Effector CD8-positive, alpha-beta T cell (primary cell): ENCODE results near the gene GUCY1A2.
"Not testable (repeated sequence)": the region's sequence is repeated elsewhere in the genome, so short reads cannot be mapped to it uniquely, and the experiment has no call there.

Experiments
- DNase-seq: peaks from one replicate; lab custom pipeline; 2025; lab: John Stamatoyannopoulos, UW
- total RNA-seq, 4 experiments: gene quantifications; one replicate each; lab custom pipeline; 2026; lab: John Stamatoyannopoulos, UW

Gene GUCY1A2
- total RNA-seq = 0 to 0.54 (median 0.04) reads per million in 4 experiments

DNA sequence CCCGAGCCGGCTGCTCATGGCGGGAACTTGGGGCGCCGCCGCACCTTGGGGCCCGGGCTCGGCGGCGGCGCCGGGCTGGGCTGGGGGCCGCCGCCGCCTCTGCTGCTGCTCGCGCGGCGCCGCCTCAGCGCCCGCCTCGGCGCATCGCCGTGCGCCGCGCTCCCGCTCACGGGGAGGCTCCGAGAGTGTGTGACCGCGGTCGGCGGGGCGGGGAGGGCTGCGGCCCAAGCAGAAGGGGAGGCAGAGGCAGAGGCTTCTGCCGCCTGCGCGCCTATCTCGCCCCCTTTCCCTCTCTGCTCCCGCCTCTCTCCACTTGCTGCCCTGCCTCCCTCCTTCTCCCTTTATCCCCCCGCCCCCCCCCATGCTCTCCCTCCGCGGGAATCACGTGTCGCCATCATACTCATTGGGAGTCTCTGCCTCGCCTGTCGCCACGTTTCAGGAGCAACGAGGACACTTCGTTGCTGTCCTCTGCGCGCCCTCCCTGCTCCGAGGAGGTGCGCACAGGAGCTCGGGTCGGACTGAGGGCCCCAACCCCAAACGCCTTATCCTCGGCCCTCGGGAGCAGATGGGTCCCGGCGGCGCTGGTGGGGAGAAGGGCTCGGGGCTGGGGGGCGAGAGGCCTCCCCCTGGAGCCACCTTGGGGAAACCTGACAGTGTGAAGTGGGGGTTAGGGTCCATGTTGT, at the start of gene GUCY1A2:
Gene GUCY1A2, minus strand, starts transcription at position 258 of the 683 bp plus-strand sequence. CDS start 421 bp downstream, outside the sequence.
- no peak for DNase-seq

DNA sequence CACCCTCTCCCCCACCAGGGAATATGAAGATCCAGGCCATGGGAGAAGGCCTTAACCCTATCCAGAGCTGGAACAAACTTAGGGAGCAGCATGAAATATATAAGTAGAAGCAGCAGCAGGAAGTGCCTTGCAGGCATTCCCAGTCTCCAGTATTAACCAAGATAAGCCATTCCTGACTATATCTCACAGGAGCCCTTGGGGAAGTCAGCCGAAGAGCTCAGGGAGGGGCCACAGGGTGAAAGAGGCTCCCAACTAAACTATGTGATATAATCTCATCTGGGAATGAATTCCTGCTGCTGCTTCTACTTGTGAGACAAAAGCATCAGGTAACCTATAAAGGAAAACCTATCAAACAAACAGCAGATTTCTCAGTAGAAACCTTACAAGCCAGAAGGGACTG, 36.1 kb upstream of the GUCY1A2 start:
- no peak for DNase-seq

- DNase-seq = not testable (repeated sequence)
Measured at GRCh38 chr11:107051332-107051731, 33.1 kb upstream of the GUCY1A2 start.

GRCh38 chr11:107050899-107051298, 32.6 kb upstream of the GUCY1A2 start:
- DNase-seq = not testable (repeated sequence)

DNA sequence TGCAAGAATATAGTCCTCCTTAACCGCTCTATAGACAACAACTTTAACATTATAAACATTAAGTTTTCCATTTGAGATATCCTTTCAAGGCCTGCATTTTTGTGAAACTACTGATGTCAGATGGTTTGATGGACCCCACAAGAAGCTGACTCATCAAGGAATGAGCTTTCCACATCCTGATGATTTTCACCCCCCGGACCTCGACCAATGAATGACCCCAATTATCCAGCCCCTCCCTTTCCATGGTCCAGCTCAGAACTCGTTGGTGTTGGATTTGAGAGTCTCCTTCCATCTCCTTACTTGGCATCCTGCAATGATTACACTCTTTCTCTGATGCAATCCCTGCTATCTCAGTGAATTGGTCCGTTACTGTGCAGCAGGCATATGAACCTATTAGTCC, 31.8 kb upstream of the GUCY1A2 start:
- no peak for DNase-seq

GRCh38 chr11:107044503-107044902, 26.2 kb upstream of the GUCY1A2 start:
- DNase-seq = no peak

DNA sequence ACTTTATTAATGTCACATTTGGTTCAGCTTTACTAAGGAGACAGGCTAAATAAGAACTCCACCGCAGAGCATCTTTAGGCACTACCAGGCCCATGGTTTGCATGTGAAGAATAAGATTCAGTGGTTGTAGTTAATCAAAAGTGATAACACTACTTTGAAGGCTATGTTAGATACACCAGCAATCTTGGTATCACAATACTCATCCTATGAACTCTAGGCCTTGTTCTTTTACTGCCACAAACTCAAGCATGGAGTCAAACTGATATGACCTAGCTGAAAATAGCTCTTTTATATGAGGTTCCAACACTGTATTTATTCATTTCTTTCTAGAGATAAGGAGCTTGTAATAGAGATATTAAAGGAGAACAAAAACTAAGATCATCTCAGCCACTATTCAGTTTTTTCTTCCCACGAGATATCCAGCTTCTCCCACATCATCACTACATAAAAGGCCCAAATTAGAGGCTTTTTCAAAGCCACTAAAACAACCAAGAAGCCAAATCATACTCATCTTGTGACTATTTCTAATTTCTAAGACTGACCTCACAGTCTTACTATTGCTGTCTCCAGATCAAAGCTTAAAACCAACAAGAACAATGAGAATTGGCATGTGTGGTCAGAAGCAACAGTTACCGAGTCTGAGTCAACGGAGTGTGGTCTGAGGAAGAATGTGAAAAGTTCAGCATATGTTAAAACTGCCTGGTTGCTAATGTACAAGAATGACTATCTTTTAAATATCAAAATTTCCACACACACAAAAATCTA, 25.1 kb upstream of the GUCY1A2 start:
- DNase-seq = no peak

DNA sequence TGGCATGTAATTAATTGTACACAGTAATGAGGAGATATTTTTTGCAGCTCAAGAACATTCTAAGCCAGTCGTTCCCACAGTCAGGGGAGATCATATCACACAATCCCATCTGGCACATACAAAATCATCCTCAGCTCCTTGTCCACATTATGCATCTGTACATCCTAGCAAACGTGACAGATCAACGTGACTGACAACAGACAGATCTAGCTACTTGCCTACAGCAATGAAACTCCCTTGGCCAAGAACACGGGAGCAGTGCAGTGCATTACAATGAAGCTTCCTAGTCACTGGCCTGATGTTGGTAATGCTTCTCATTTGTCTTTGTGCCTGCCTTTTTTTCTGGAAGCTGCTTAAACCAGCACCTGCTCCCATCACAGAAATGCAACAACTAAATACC, 24.5 kb upstream of the GUCY1A2 start:
- no peak for DNase-seq

DNA sequence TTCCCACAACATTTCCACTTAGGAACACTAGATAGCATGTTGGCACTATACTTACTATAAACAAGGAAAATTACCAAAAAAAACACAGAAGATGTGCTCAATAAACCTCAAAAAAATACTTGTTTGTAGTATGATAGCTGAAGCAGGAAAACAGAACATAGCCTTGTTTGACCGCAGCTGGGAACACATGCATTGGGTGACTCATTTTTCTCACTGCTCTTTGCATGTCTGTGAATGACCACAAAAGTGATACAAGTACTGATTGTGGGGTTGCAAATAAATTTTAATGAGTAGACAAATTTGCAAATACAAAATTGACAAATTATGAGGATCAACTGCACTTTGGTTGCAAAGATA, 22.8 kb upstream of the GUCY1A2 start:
- no peak for DNase-seq

- DNase-seq = no peak
Measured at GRCh38 chr11:107040433-107041087, 22.3 kb upstream of the GUCY1A2 start.

GRCh38 chr11:107025673-107026072, 7.4 kb upstream of the GUCY1A2 start:
- DNase-seq = no peak

GRCh38 chr11:107020594-107020993, 2.3 kb upstream of the GUCY1A2 start:
- DNase-seq = no peak

- DNase-seq = no peak
Measured at GRCh38 chr11:107018902-107019493, 722 bp upstream of the GUCY1A2 start.

GRCh38 chr11:107017433-107018218, 650 bp downstream of the GUCY1A2 start:
- DNase-seq = no peak

GRCh38 chr11:107017104-107017432, 1.2 kb downstream of the GUCY1A2 start:
- DNase-seq = no peak

DNA sequence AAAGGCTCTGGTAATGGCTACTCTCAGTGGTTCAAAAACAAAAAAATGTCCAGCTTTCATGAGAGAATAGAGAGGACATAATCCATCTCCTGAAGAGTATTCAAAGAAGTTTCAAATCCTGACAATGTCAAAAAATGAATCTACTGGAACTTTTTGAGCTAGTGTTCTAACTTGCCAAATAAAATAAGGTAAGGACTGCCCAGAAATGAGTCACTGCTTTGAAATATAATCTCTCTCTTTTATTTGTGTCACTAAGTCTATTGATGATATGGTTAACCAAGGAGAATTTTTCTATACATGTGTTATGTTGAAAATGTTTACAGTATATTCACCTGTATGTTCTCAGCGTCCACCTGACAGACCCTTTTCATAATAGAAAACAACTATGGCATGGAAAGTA, 3.4 kb downstream of the GUCY1A2 start:
- no peak for DNase-seq

- DNase-seq = no peak
Measured at GRCh38 chr11:107011977-107012376, 6.3 kb downstream of the GUCY1A2 start.

DNA sequence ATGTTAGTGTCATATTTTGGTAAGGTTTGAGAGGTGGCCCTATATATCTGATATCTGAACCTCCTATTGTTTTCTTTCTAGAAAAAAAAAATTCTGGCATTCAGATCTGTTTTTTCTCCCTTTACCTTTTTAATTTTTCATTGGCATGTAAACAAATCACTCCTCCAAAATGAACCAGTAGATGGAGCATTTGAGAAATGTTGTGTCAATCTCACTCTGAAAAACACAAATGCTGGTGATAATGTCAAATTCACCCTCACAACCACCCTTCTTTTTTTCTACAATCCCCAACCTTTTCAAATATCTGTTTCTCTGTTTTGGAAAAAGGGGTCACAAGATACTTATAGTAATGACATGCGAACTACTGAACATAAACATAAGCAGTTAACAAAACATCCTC, 9.1 kb downstream of the GUCY1A2 start:
- no peak for DNase-seq

DNA sequence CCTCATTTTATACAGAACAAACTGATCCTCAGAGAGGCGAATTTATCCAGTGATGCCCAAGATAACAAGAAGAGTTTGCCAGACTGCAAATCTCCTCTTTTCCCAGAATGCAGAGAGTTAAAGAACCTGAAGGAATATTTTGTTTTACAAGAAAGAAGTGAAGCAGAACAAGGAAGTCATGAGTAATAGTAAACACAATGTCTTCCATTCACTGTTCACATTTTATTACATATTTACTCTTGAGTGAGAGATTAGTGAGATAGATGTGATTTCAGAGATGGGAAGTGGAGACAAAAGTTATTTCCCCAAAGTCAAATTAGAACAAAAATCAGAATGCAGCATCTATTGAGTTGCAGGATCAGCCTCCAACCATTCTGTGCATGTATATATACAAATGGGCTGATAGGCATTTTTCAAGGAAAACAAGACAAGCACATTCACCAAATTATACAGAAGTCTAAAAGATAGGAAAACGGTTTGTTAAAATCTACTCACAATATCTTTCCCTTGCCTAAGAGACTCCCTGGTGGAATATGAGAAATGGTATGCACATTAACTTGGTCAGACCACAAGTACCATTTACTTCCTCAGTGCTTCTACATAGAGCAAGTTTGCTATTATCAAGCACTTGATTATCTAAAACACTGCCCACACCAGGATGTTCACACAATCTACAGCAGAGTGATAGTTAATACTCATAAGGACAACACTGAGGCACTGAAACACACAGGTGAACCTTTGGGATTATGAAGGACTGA, 12.0 kb downstream of the GUCY1A2 start:
- DNase-seq = no peak

DNA sequence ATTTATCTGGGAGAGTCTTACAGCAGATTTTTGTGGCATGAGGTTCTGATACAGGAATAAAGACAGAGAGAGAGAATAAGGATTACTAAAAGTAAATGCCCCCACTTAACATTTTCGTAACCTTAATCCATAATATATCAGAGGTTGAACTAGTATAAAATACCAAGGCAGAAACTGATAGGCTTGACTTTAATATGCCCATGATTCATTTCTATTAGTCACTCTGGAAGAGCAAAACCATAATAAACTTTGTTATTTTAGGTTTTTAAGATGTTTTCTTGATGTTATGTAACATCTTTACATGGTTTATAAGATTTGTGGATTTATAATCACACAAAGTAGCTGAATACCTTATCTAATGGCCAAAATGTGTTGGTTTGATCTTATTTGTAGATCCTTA, 19.1 kb downstream of the GUCY1A2 start:
- DNase-seq = no peak

DNA sequence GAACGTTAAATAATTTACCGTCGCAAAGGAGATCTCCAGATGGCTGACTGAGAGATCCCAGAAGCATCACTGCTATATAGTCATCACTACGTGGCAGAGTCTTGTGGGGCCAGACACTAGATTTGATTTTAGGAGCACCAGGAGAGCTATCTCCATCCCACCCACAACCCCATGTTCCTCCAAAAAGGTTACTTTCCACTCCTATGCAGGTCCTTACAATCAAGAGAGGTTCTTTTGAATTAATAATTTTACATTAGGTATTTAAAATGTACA, 19.4 kb downstream of the GUCY1A2 start:
- DNase-seq = no peak
